H4 (cell line): Measurements from ENCODE around the gene CNKSR1. TPM values are rescaled to one million over a fixed set of nuclear protein-coding genes. Genes with fewer than 3 reads are reported as not detected.
"Not testable (repeated sequence)": the region's sequence is repeated elsewhere in the genome, so short reads cannot be mapped to it uniquely, and the experiment has no call there.

Source experiments
- DNase-seq: peaks from one replicate; pipeline ENCODE4 v3.0.0-alpha.2; 2015; ENCODE audit warnings: low spot score
- total RNA-seq: library from RNA; depleted of rRNA; stranded (reverse); fragments of >200 nt; shearing (Covaris generic); gene quantifications from 2 replicates; pipeline ENCODE4 v1.2.3, GENCODE V29; 2014; rRNA removed

Gene CNKSR1
- total RNA-seq, 1 experiment from 2014 or later = not detected

DNA sequence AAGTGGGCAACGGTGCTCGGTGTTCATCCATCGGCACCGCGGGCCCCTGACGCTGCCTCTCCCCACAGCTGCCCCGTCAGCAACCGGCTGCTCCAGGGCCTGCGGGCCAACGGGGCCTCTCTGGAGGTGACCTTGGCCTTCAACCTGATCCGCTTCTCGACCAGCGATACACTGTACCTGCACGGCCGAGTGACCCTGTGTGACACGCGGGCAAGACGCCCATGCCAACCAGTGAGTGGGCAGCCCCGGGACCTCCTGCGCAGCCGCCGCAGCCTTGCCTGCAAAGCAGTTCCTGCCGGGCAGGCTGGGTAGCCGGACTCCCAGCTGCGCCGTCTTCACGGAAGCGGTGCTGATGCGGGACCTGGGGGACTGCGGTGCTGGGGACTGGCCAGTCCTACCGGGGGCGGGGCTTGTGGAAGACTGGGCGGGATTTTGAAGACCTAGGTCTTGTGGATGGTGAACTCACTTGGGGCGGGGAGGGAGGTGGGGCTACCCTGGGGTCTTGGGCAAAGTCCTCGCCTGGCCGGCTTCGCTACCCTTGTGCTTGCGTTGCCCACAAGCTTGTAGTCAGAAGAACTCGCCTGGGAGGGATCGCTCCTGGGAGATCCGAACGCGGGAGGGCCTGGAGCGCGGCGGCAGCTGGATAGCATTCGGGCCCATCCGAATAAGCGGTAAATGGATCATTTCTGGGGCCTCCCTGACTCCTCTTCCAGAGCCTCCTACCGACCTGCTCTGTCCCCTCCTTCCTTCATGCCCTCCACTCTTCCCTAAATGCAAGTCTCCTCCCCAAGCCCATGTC, 47.9 kb downstream of the CNKSR1 start:
- DNase-seq = no peak

DNA sequence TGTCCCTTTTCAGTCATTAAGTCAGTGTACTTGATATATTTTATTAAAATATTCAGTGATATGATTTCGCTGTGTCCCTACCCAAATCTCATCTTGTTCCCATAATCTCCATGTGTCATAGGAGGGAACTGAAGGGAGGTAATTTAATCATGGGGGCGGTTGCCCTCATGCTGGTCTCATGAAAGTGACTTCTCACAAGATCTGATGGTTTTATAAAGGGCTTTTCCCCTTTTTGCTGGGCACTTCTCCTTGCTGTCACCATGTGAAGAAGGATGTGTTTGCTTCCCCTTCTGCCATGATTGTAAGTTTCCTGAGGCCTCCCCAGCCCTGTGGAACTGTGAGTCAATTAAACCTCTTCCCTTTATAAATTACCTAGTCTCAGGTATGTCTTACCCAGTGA, 53.4 kb downstream of the CNKSR1 start:
- not testable (repeated sequence) for DNase-seq

DNA sequence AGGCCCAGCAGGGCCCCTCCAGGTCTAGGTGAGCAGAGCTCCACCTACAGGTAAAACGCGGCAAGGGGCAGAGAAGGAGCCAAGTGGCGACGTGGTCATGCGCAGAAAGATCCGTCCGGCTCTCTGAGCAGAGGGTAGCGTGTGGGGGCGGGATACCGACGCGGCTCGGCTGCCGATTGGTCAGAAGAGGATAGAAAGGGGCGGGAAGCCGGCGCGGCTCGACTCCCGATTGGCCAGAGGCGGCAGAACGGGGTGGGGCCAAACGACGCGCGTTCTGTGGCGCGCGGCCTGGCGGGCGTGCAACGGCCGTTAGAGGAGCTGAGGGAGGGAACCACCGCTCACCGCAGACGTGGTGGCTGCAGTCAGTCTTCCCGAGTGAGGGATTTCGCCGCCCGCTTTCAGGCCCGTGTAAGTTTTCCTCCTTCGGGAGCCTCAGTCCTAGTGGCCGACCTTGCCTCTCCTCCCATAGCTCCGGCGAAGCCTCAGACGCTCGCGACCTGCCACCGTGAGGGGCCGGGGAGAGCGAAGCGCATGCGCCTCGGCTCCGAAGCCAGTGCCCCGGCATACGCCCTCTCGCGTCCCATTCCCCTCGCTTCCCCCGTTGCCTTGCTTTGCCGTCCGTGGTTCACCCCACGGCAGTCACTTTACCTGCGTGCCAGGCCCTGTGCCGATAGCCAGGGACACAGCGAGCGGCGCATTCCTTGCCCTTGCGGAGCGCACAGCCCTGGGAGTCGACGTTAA, 56.8 kb downstream of the CNKSR1 start, which contains the start of gene CEP85:
CEP85 (plus strand) TSS at position 298 of the 741 bp plus-strand sequence. CDS start 5,584 bp downstream, outside the sequence.
- peak; percentile 96 for DNase-seq

- DNase-seq = no peak
Measured at GRCh38 chr1:26234644-26235370, 57.5 kb downstream of the CNKSR1 start.

GRCh38 chr1:26237230-26237966, 60.1 kb downstream of the CNKSR1 start:
- DNase-seq = peak; percentile 67

Other genes with a start within 250 kb of the CNKSR1 start
- gene PAFAH2, start 179.4 kb upstream of the CNKSR1 start, total RNA-seq = 5.6 and 8.3 TPM in 2 replicates
- not detected in 2 replicates for gene EXTL1, start 155.7 kb upstream of the CNKSR1 start, total RNA-seq
- gene SLC30A2, start 131.4 kb upstream of the CNKSR1 start, total RNA-seq = not detected in 2 replicates
- gene TRIM63, start 109.9 kb upstream of the CNKSR1 start, total RNA-seq = not detected in 2 replicates
- gene PDIK1L, start 65.7 kb upstream of the CNKSR1 start, total RNA-seq = 5.7 and 7.3 TPM in 2 replicates
- gene FAM110D, start 18.4 kb upstream of the CNKSR1 start, total RNA-seq = 0.04 and 0.12 TPM in 2 replicates
- gene C1orf232, start 8.5 kb upstream of the CNKSR1 start, total RNA-seq = not detected in 2 replicates
- 27.4 and 41.0 TPM in 2 replicates for gene ZNF593, start 7.6 kb upstream of the CNKSR1 start, total RNA-seq
- gene ZNF593OS, start 5.7 kb upstream of the CNKSR1 start, total RNA-seq = not detected in 2 replicates
- gene CATSPER4, start 13.1 kb downstream of the CNKSR1 start, total RNA-seq = not detected in 2 replicates
- 18.1 and 21.3 TPM in 2 replicates for gene CEP85, start 56.7 kb downstream of the CNKSR1 start, total RNA-seq
- gene SH3BGRL3, start 102.6 kb downstream of the CNKSR1 start, total RNA-seq = 77.7 and 126 TPM in 2 replicates
- 0.74 and 3.8 TPM in 2 replicates for gene UBXN11, start 129.1 kb downstream of the CNKSR1 start, total RNA-seq
- gene CD52, start 140.5 kb downstream of the CNKSR1 start, total RNA-seq = 3.0 TPM in 1 of 2 replicates, not detected in the other
- not detected in 2 replicates for gene CRYBG2, start 176.6 kb downstream of the CNKSR1 start, total RNA-seq
- gene ZNF683, start 195.3 kb downstream of the CNKSR1 start, total RNA-seq = not detected in 2 replicates
- not detected in 2 replicates for gene LIN28A, start 233.3 kb downstream of the CNKSR1 start, total RNA-seq